HepG2 (cell line): ENCODE measurements around the gene WWC1. TPM values are rescaled to one million over a fixed set of nuclear protein-coding genes. Genes with fewer than 3 reads are reported as not detected.

Experiments
- CENPX ChIP-seq: sonication (generic); formaldehyde crosslinking; IDR thresholded peaks from 2 replicates; pipeline ENCODE4 v1.9.0; 2021; ENCODE audit warnings: mild to moderate bottlenecking, missing genetic modification reagents, moderate library complexity
- ERF ChIP-seq: IDR thresholded peaks from 2 replicates; pipeline ENCODE4 v1.6.1; 2018; ENCODE audit warnings: missing biosample characterization, missing genetic modification reagents
- FOSL1 ChIP-seq: sonication (generic); formaldehyde crosslinking; IDR thresholded peaks from 2 replicates; pipeline ENCODE4 v1.9.0; 2021; ENCODE audit warnings: missing genetic modification reagents, borderline replicate concordance
- FOXJ3 ChIP-seq: sonication (generic); formaldehyde crosslinking; IDR thresholded peaks from 2 replicates; pipeline ENCODE4 v1.4.0; 2020; ENCODE audit warnings: missing genetic modification reagents, mild to moderate bottlenecking, borderline replicate concordance
- HOXA9 ChIP-seq: sonication (generic); formaldehyde crosslinking; IDR thresholded peaks from 2 replicates; pipeline ENCODE4 v1.8.1; 2022; ENCODE audit warnings: missing genetic modification reagents, mild to moderate bottlenecking, moderate library complexity, borderline replicate concordance
- KDM2A ChIP-seq: sonication (generic); formaldehyde crosslinking; IDR thresholded peaks from 2 replicates; pipeline ENCODE4 v1.4.0; 2020; ENCODE audit warnings: low read depth, missing genetic modification reagents, borderline replicate concordance
- MZF1 ChIP-seq: sonication (generic); formaldehyde crosslinking; IDR thresholded peaks from 2 replicates; pipeline ENCODE4 v1.8.1; 2023; ENCODE audit warnings: mild to moderate bottlenecking, missing genetic modification reagents, borderline replicate concordance
- NR1H2 ChIP-seq: sonication (generic); formaldehyde crosslinking; IDR thresholded peaks from 2 replicates; pipeline ENCODE4 v1.8.1; 2022; ENCODE audit warnings: low read depth, missing genetic modification reagents, borderline replicate concordance
- RFX5 ChIP-seq: IDR thresholded peaks from 2 replicates; pipeline ENCODE4 v1.6.1; 2011; ENCODE audit warnings: low read depth, low read length, improper control_type of control experiment
- RXRA ChIP-seq: sonication (generic); formaldehyde crosslinking; IDR thresholded peaks from 2 replicates; pipeline ENCODE4 v1.5.1; 2020; ENCODE audit warnings: missing genetic modification reagents
- TGIF2 ChIP-seq: IDR thresholded peaks from 2 replicates; pipeline ENCODE4 v1.6.1; 2016; ENCODE audit warnings: control low read depth, missing compliant biosample characterization
- ZBTB8A ChIP-seq: sonication (generic); formaldehyde crosslinking; IDR thresholded peaks from 2 replicates; pipeline ENCODE4 v1.4.0; 2020; ENCODE audit warnings: mild to moderate bottlenecking, low read depth, missing genetic modification reagents, borderline replicate concordance
- ZFP90 ChIP-seq: sonication (generic); formaldehyde crosslinking; IDR thresholded peaks from 2 replicates; pipeline ENCODE4 v1.8.0; 2022; ENCODE audit warnings: missing genetic modification reagents, mild to moderate bottlenecking, inconsistent platforms, borderline replicate concordance
- ZNF550 ChIP-seq: sonication (generic); formaldehyde crosslinking; IDR thresholded peaks from 2 replicates; pipeline ENCODE4 v1.4.0; 2020; ENCODE audit warnings: mild to moderate bottlenecking, missing genetic modification reagents, borderline replicate concordance
- ZNF556 ChIP-seq: sonication (generic); formaldehyde crosslinking; IDR thresholded peaks from 2 replicates; pipeline ENCODE4 v1.4.0; 2020; ENCODE audit warnings: mild to moderate bottlenecking, missing genetic modification reagents, borderline replicate concordance
- ZNF619 ChIP-seq: sonication (generic); formaldehyde crosslinking; IDR thresholded peaks from 2 replicates; pipeline ENCODE4 v1.4.0; 2020; ENCODE audit warnings: mild to moderate bottlenecking, missing genetic modification reagents
- ZNF777 ChIP-seq: sonication (generic); formaldehyde crosslinking; IDR thresholded peaks from 2 replicates; pipeline ENCODE4 v1.4.0; 2020; ENCODE audit warnings: missing genetic modification reagents
- polyA plus RNA-seq, 8 experiments: library from polyadenylated mRNA; depleted of rRNA in 3 of 8; stranded (reverse) in 7 of 8; unstranded in 1 of 8; fragments of >200 nt; fragmentation: Illumina TruSeq in 4 of 8; extraction: Trizol in 4 of 8; gene quantifications; 2 replicates each; pipeline versions ENCODE4 v1.2.1 to v1.2.3, GENCODE V29; 2011 to 2016; ENCODE audit warnings: low read depth in 4 of 8, missing spikeins in 1 of 8, mixed read lengths in 1 of 8; ENCODE audit not compliant: insufficient read depth in 1 of 8
- total RNA-seq, 5 experiments: library from RNA; depleted of rRNA; stranded (reverse); fragments of >200 nt; fragmentation: Illumina TruSeq; extraction: Trizol; gene quantifications; 2 replicates each; pipeline ENCODE4 v1.2.3, GENCODE V29; 2016; ENCODE audit warnings: low read depth in 1 of 5
- TF ChIP-seq, protein P1 (sequence below): sonication (generic); formaldehyde crosslinking; conservative IDR thresholded peaks from 2 replicates; pipeline ENCODE4 v1.5.0; 2020; ENCODE audit warnings: missing genetic modification reagents
- TF ChIP-seq, protein P2 (sequence below): sonication (generic); formaldehyde crosslinking; conservative IDR thresholded peaks from 2 replicates; pipeline ENCODE4 v1.8.0; 2022; ENCODE audit warnings: mild to moderate bottlenecking, moderate library complexity, missing genetic modification reagents
- TF ChIP-seq, protein P3 (sequence below): sonication (generic); formaldehyde crosslinking; IDR thresholded peaks from 2 replicates; pipeline ENCODE4 v1.4.0; 2020; ENCODE audit warnings: low read depth, mild to moderate bottlenecking, missing genetic modification reagents

WWC1 gene
- total and polyA plus RNA-seq, 2 of the 13 experiments (the other 11 are each of a cell fraction or from before 2014, with no cell fraction given) = 8.3 to 17.9 TPM

DNA sequence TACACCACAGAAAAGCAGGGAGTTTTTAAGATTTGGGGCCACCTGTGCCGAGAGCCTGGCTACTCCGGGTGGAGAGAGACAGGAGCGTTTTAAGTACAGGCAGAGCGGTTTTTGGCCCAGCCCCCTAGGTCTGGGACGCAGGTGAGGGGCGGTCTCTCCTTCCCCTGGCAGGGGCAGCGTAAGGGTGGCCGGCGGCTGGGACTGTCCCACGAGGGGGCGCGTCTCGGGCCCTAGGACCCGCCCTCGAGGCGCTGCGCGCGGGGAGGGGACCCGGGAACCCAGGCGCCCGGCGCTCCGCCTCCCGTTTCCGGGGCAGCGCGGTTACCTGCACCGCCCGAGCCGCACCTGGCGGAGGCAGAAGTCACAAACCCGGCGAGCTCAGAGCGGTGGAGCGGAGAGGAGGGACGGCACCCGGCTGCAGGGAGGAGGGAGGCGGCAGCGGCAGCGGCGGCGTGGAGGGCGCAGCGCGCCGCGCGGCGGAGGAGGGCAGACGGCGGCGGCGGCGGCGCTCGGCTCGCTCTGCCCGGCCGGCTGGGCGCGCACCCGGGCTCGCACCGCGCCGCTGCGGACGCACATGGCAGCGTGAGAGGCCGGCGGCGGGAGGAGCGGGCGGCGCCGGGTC, at the start of gene WWC1 (continued):
- TF ChIP-seq HOXA9 (CRISPR knock-in tag) (no peak), RXRA (no peak; the same call in 1 of the 2 replicates), ZFP90 (CRISPR knock-in tag) (no peak; the same call in 1 of the 2 replicates), NR1H2 (CRISPR knock-in tag) (no peak), ERF (CRISPR knock-in tag) (peak; percentile 54; the same call in 1 of the 2 replicates), FOSL1 (CRISPR knock-in tag) (no peak), RFX5 (no peak), ZNF777 (CRISPR knock-in tag) (peak; percentile 40; the same call in 1 of the 2 replicates), ZBTB8A (no peak), FOXJ3 (CRISPR knock-in tag) (no peak), ZNF556 (no peak), ZNF550 (no peak), CENPX (CRISPR knock-in tag) (no peak), KDM2A (CRISPR knock-in tag) (0 out of 2 replicates have a peak, but pooled peaks have one; percentile 46), MZF1 (CRISPR knock-in tag) (no peak), ZNF619 (CRISPR knock-in tag) (no peak), TGIF2 (CRISPR knock-in tag) (no peak)
- TF ChIP-seq, protein P1, sequence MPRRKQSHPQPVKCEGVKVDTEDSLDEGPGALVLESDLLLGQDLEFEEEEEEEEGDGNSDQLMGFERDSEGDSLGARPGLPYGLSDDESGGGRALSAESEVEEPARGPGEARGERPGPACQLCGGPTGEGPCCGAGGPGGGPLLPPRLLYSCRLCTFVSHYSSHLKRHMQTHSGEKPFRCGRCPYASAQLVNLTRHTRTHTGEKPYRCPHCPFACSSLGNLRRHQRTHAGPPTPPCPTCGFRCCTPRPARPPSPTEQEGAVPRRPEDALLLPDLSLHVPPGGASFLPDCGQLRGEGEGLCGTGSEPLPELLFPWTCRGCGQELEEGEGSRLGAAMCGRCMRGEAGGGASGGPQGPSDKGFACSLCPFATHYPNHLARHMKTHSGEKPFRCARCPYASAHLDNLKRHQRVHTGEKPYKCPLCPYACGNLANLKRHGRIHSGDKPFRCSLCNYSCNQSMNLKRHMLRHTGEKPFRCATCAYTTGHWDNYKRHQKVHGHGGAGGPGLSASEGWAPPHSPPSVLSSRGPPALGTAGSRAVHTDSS (CRISPR knock-in tag) = no peak
- TF ChIP-seq, protein P2, sequence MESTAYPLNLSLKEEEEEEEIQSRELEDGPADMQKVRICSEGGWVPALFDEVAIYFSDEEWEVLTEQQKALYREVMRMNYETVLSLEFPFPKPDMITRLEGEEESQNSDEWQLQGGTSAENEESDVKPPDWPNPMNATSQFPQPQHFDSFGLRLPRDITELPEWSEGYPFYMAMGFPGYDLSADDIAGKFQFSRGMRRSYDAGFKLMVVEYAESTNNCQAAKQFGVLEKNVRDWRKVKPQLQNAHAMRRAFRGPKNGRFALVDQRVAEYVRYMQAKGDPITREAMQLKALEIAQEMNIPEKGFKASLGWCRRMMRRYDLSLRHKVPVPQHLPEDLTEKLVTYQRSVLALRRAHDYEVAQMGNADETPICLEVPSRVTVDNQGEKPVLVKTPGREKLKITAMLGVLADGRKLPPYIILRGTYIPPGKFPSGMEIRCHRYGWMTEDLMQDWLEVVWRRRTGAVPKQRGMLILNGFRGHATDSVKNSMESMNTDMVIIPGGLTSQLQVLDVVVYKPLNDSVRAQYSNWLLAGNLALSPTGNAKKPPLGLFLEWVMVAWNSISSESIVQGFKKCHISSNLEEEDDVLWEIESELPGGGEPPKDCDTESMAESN (CRISPR knock-in tag) = peak; percentile 81
- TF ChIP-seq, protein P3, sequence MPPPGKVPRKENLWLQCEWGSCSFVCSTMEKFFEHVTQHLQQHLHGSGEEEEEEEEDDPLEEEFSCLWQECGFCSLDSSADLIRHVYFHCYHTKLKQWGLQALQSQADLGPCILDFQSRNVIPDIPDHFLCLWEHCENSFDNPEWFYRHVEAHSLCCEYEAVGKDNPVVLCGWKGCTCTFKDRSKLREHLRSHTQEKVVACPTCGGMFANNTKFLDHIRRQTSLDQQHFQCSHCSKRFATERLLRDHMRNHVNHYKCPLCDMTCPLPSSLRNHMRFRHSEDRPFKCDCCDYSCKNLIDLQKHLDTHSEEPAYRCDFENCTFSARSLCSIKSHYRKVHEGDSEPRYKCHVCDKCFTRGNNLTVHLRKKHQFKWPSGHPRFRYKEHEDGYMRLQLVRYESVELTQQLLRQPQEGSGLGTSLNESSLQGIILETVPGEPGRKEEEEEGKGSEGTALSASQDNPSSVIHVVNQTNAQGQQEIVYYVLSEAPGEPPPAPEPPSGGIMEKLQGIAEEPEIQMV (CRISPR knock-in tag) = no peak
